Measurements from ENCODE around the gene FDPS.
"Not testable (repeated sequence)": the region's sequence is repeated elsewhere in the genome, so short reads cannot be mapped to it uniquely, and the experiment has no call there.

The FDPS gene

GRCh38 chr1:155286544-155286943 lies 22.1 kb upstream of the FDPS start:
- no peak for DNase-seq

GRCh38 chr1:155287987-155288543 lies 20.6 kb upstream of the FDPS start:
- DNase-seq: no peak

- DNase-seq: not testable (repeated sequence)
Measured at GRCh38 chr1:155291006-155291405, 17.7 kb upstream of the FDPS start.

- no peak for DNase-seq
Measured at GRCh38 chr1:155293086-155293749, 15.4 kb upstream of the FDPS start.

GRCh38 chr1:155294520-155295182 lies 14.0 kb upstream of the FDPS start:
- no peak for DNase-seq

GRCh38 chr1:155295183-155295941 lies 13.3 kb upstream of the FDPS start:
- no peak for DNase-seq

- DNase-seq: no peak
Measured at GRCh38 chr1:155295942-155296267, 12.8 kb upstream of the FDPS start.

GRCh38 chr1:155296661-155297060 lies 12.0 kb upstream of the FDPS start:
- DNase-seq: no peak

GRCh38 chr1:155297384-155297783 lies 11.3 kb upstream of the FDPS start:
- no peak for DNase-seq

GRCh38 chr1:155300024-155300423 lies 8.6 kb upstream of the FDPS start:
- no peak for DNase-seq

GRCh38 chr1:155300553-155301329 lies 7.9 kb upstream of the FDPS start:
- DNase-seq: no peak

- no peak for DNase-seq
Measured at GRCh38 chr1:155301342-155301841, 7.3 kb upstream of the FDPS start, which contains the start of gene PKLR. TSS of gene PKLR (minus strand) at chr1:155301438. CDS start at chr1:155301395, 43 bp downstream.

GRCh38 chr1:155304558-155305063 lies 4.1 kb upstream of the FDPS start:
- no peak for DNase-seq

- DNase-seq: no peak
Measured at GRCh38 chr1:155305881-155306391, 2.7 kb upstream of the FDPS start.

- DNase-seq: no peak
Measured at GRCh38 chr1:155307247-155307740, 1.4 kb upstream of the FDPS start.

GRCh38 chr1:155309423-155310021 lies 856 bp downstream of the FDPS start:
- no peak for DNase-seq

GRCh38 chr1:155313261-155313660 lies 4.6 kb downstream of the FDPS start:
- no peak for DNase-seq

- no peak for DNase-seq
Measured at GRCh38 chr1:155316922-155317321, 8.3 kb downstream of the FDPS start.

- no peak for DNase-seq
Measured at GRCh38 chr1:155318082-155318481, 9.4 kb downstream of the FDPS start.

- no peak for DNase-seq
Measured at GRCh38 chr1:155319536-155319935, 10.9 kb downstream of the FDPS start.

GRCh38 chr1:155320252-155320651 lies 11.6 kb downstream of the FDPS start:
- no peak for DNase-seq

Data from NCI-H446 treated with DMSO at 0.1 percent for 48 hours (cell line).